Mesothelial cell of epicardium (in vitro differentiated cells): Measurements from ENCODE around the gene PACS1. TPM values are rescaled to one million over a fixed set of nuclear protein-coding genes. Genes with fewer than 3 reads are reported as not detected.

Experiments
- DNase-seq, 2 experiments: peaks; one replicate each; pipeline ENCODE4 v3.0.0; 2021; ENCODE audit warnings: low spot score in 2 of 2; ENCODE audit not compliant: unreplicated experiment in 2 of 2
- H3K27ac Mint-ChIP-seq: 2 replicates; pipeline ENCODE4 v1.8.0; 2021; ENCODE audit warnings: mixed read lengths
- H3K27me3 Mint-ChIP-seq: 2 replicates; pipeline ENCODE4 v1.8.0; 2021; ENCODE audit warnings: low read depth, mixed read lengths
- H3K36me3 Mint-ChIP-seq: 2 replicates; pipeline ENCODE4 v1.8.0; 2021; ENCODE audit warnings: mixed read lengths
- H3K4me1 Mint-ChIP-seq: 2 replicates; pipeline ENCODE4 v1.8.0; 2021; ENCODE audit warnings: mixed read lengths
- H3K4me3 Mint-ChIP-seq: 2 replicates; pipeline ENCODE4 v1.8.0; 2021; ENCODE audit warnings: mild to moderate bottlenecking, moderate library complexity, mixed read lengths
- H3K9me3 Mint-ChIP-seq: 2 replicates; pipeline ENCODE4 v1.8.0; 2021; ENCODE audit warnings: mixed read lengths
- total RNA-seq: library from RNA; stranded (reverse); gene quantifications from 3 replicates; pipeline ENCODE4 v1.2.1, GENCODE V29; 2021
- TF ChIP-seq, protein P1 (sequence below): fragments of 200-600 bp; sonication (generic); IDR thresholded peaks from one replicate; pipeline ENCODE4 v1.5.0; 2021; ENCODE audit warnings: antibody characterized with exemption; ENCODE audit not compliant: unreplicated experiment

Gene PACS1
- total RNA-seq, 1 donor from 2014 or later: 87.0 TPM

GRCh38 chr11:66268244-66268951, 198.3 kb downstream of the PACS1 start, which contains the start of gene RAB1B:
RAB1B (plus strand) TSS chr11:66268639; CDS start chr11:66268680, 41 bp downstream.
- H3K27me3 Mint-ChIP-seq: no peaks in the 10 kb centered on the region
- peak; percentile 100 for DNase-seq
- H3K36me3 Mint-ChIP-seq: peaks cover 23% of the 10 kb centered on the region
- TF ChIP-seq, protein P1, sequence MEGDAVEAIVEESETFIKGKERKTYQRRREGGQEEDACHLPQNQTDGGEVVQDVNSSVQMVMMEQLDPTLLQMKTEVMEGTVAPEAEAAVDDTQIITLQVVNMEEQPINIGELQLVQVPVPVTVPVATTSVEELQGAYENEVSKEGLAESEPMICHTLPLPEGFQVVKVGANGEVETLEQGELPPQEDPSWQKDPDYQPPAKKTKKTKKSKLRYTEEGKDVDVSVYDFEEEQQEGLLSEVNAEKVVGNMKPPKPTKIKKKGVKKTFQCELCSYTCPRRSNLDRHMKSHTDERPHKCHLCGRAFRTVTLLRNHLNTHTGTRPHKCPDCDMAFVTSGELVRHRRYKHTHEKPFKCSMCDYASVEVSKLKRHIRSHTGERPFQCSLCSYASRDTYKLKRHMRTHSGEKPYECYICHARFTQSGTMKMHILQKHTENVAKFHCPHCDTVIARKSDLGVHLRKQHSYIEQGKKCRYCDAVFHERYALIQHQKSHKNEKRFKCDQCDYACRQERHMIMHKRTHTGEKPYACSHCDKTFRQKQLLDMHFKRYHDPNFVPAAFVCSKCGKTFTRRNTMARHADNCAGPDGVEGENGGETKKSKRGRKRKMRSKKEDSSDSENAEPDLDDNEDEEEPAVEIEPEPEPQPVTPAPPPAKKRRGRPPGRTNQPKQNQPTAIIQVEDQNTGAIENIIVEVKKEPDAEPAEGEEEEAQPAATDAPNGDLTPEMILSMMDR: no peak
- peak within 1 kb of the TSS; percentile 100 for H3K27ac Mint-ChIP-seq
- peaks cover 17% of the 10 kb centered on the region for H3K4me1 Mint-ChIP-seq
- no peaks in the 10 kb centered on the region for H3K9me3 Mint-ChIP-seq
- peak within 1 kb of the TSS; percentile 92 for H3K4me3 Mint-ChIP-seq

- Mint-ChIP-seq H3K36me3 (peaks cover 27% of the 10 kb centered on the region), H3K27me3 (no peaks in the 10 kb centered on the region), H3K4me3 (peak overlapping the region; percentile 92), H3K9me3 (no peaks in the 10 kb centered on the region), H3K27ac (peak overlapping the region; percentile 100), H3K4me1 (peaks cover 17% of the 10 kb centered on the region)
- TF ChIP-seq, protein P1: no peak
- DNase-seq: peak in 1 of 2 experiments; percentile 55
These were observed 199.2 kb downstream of the PACS1 start for GRCh38 chr11:66268952-66269905.

DNA sequence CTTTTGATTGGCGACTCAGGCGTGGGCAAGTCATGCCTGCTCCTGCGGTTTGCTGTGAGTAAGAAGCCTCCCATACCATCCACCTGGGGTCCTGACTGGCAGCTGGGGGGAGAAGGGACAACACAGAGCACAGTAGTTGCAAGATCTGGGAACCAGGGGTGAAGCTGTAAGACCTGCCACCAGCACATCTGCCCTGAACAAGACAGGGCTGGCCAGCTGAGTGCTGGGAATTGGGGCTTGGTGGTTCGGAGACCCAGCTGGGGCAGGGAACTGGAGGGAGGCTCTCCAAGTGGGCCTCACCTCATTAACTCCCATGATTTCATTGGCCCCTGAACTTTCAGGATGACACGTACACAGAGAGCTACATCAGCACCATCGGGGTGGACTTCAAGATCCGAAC, 201.7 kb downstream of the PACS1 start:
- DNase-seq: no peak
- no peaks in the 10 kb centered on the region for H3K27me3 Mint-ChIP-seq
- H3K4me1 Mint-ChIP-seq: peaks cover 17% of the 10 kb centered on the region
- no peaks in the 10 kb centered on the region for H3K9me3 Mint-ChIP-seq
- TF ChIP-seq, protein P1: no peak
- H3K36me3 Mint-ChIP-seq: peaks cover 26% of the 10 kb centered on the region
- no peak overlapping the region for H3K27ac Mint-ChIP-seq
- H3K4me3 Mint-ChIP-seq: no peak overlapping the region

GRCh38 chr11:66272596-66272995, 202.5 kb downstream of the PACS1 start:
- Mint-ChIP-seq H3K36me3 (peaks cover 24% of the 10 kb centered on the region), H3K9me3 (no peaks in the 10 kb centered on the region), H3K27me3 (no peaks in the 10 kb centered on the region), H3K4me1 (peaks cover 11% of the 10 kb centered on the region), H3K27ac (no peak overlapping the region), H3K4me3 (no peak overlapping the region)
- DNase-seq: no peak
- TF ChIP-seq, protein P1: no peak

DNA sequence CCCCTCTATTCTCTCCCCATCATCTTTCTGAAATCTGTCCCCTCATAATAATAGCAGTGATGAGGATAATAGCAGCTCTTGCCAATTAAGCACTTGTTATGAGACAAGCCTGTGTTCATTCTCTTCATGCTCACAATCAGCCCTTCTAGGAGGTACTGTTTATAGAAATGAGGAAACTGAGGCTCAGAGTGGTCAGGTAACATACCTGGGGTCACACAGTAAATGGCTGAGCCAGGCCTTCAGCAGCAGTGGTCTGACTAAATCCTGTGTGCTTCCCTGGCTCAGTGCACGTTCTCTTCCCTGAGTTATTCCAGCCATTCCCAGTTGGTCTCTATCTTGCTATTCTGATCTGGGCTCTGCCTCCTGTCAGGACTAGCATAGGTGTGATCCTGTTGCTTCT, 204.1 kb downstream of the PACS1 start:
- Mint-ChIP-seq H3K4me1 (peaks cover 14% of the 10 kb centered on the region), H3K27me3 (no peaks in the 10 kb centered on the region), H3K27ac (no peak overlapping the region), H3K9me3 (no peaks in the 10 kb centered on the region), H3K4me3 (no peak overlapping the region), H3K36me3 (peaks cover 24% of the 10 kb centered on the region)
- DNase-seq: no peak
- TF ChIP-seq, protein P1: no peak
